ENCODE data around the gene MYLK. TPM values are rescaled to one million over a fixed set of nuclear protein-coding genes. Genes with fewer than 3 reads are reported as not detected.

MYLK gene
- total and polyA plus RNA-seq, 7 donors = 3.2 to 13.7 (median 5.8) TPM

- Histone ChIP-seq H3K27me3 (ENCODE audit: insufficient read depth in 3 of 3, low read length in 2 of 3) (no peaks in the 10 kb centered on the region), H3K4me3 (no peak overlapping the region), H3K36me3 (ENCODE audit: insufficient read depth in 1 of 2, low read depth in 1 of 2) (no peaks in the 10 kb centered on the region), H3K9me3 (no peaks in the 10 kb centered on the region), H3K4me1 (peaks cover 10% of the 10 kb centered on the region), H3K27ac (no peak overlapping the region)
- ATAC-seq = no peak
- intact Hi-C loops (cut with DNase I) = loop anchor here (1.0 to 5.0 kb wide), 3 partner anchors 51 to 71 kb away; no protein-coding TSS in a partner anchor
- DNase-seq = no peak
- WGBS, 3 donors = 74 to 81% (median 79%) methylated on average over 11 of the region's 11 CpGs
- TF ChIP-seq CTCF (IDR thresholded peaks at IDR 0.05) = no peak
Observed at GRCh38 chr3:123651449-123652341, 232.4 kb downstream of the MYLK start.

GRCh38 chr3:123650101-123650500 is 234.0 kb downstream of the MYLK start:
- no peak overlapping the region for H3K4me3 ChIP-seq
- TF ChIP-seq CTCF (IDR thresholded peaks at IDR 0.05) = no peak
- intact Hi-C loops (cut with DNase I) = loop anchor here (5.0 kb wide), 2 partner anchors 52 to 72 kb away; no protein-coding TSS in a partner anchor
- DNase-seq (no peak), ATAC-seq (no peak)
- H3K9me3 ChIP-seq = no peaks in the 10 kb centered on the region
- H3K4me1 ChIP-seq = peaks cover 10% of the 10 kb centered on the region
- no peak overlapping the region for H3K27ac ChIP-seq
- 85 to 86% (median 86%) methylated on average over 8 of the region's 8 CpGs for WGBS, 3 donors
- H3K27me3 ChIP-seq (ENCODE audit: insufficient read depth in 3 of 3, low read length in 2 of 3) = no peaks in the 10 kb centered on the region
- no peaks in the 10 kb centered on the region for H3K36me3 ChIP-seq (ENCODE audit: insufficient read depth in 1 of 2, low read depth in 1 of 2)

GRCh38 chr3:123648696-123649405 is 235.3 kb downstream of the MYLK start:
- Histone ChIP-seq H3K27ac (no peak overlapping the region), H3K9me3 (no peaks in the 10 kb centered on the region), H3K36me3 (ENCODE audit: insufficient read depth in 1 of 2, low read depth in 1 of 2) (no peaks in the 10 kb centered on the region), H3K4me1 (peaks cover 10% of the 10 kb centered on the region), H3K27me3 (ENCODE audit: insufficient read depth in 3 of 3, low read length in 2 of 3) (no peaks in the 10 kb centered on the region), H3K4me3 (no peak overlapping the region)
- ATAC-seq (no peak), DNase-seq (no peak)
- intact Hi-C loops (cut with DNase I) = no loop called here
- WGBS, 3 donors = 83 to 92% (median 88%) methylated on average over 10 of the region's 10 CpGs
- TF ChIP-seq CTCF (IDR thresholded peaks at IDR 0.05) = no peak

- Histone ChIP-seq H3K27me3 (ENCODE audit: insufficient read depth in 3 of 3, low read length in 2 of 3) (no peaks in the 10 kb centered on the region), H3K27ac (no peak overlapping the region), H3K4me1 (no peaks in the 10 kb centered on the region), H3K36me3 (ENCODE audit: insufficient read depth in 1 of 2, low read depth in 1 of 2) (no peaks in the 10 kb centered on the region), H3K4me3 (no peak overlapping the region), H3K9me3 (no peaks in the 10 kb centered on the region)
- ATAC-seq (no peak), DNase-seq (no peak)
- WGBS, 3 donors = 89 to 92% (median 90%) methylated on average over 2 of the region's 2 CpGs
- intact Hi-C loops (cut with DNase I) = no loop called here
- no peak for TF ChIP-seq CTCF (IDR thresholded peaks at IDR 0.05)
Observed at GRCh38 chr3:123644358-123644757, 239.8 kb downstream of the MYLK start.
